ENCODE data around the gene KCNF1.

DNA sequence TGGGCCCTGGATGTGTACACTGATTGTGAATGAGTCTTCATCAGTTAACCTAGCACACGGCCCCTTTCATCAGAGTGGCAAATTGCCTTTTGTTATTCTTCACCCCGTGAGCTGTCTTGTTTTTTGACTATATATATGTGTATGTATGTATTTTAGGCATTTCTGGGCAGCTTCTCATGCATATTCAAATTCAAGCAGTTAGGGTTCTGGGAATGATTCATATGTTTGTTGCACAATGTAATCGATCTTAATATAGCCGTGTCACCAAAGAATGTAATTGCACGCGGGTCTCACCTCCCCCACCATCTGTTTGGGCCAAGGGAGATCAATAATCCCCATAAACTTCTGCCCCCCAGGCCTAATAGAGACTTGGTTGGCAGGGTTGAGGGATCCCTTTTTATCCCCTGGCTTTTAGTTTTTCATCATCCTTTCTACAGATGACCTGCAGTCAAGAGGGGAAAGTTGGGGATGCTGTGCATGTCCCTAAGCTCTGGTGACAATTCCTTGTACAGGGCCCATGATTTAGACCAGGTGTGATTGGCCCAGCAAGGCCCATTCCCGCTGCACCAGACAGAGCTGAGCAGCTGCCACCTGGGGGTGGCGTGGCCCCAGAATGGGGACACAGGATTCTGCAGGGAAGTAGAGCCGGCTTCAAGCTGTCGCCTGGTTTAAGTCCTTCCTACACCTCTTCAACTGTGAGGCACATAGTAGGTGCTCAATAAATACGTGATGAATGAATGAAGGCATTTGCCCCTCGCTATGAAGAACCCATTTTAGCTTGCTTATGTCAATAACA is 19.2 kb downstream of the KCNF1 start:
- TF ChIP-seq, protein P1, sequence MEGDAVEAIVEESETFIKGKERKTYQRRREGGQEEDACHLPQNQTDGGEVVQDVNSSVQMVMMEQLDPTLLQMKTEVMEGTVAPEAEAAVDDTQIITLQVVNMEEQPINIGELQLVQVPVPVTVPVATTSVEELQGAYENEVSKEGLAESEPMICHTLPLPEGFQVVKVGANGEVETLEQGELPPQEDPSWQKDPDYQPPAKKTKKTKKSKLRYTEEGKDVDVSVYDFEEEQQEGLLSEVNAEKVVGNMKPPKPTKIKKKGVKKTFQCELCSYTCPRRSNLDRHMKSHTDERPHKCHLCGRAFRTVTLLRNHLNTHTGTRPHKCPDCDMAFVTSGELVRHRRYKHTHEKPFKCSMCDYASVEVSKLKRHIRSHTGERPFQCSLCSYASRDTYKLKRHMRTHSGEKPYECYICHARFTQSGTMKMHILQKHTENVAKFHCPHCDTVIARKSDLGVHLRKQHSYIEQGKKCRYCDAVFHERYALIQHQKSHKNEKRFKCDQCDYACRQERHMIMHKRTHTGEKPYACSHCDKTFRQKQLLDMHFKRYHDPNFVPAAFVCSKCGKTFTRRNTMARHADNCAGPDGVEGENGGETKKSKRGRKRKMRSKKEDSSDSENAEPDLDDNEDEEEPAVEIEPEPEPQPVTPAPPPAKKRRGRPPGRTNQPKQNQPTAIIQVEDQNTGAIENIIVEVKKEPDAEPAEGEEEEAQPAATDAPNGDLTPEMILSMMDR (IDR thresholded peaks at IDR 0.05), result no peak
- TF ChIP-seq POLR2A (IDR thresholded peaks at IDR 0.05), result no peak

Data from tibial nerve (tissue), 3 donors.